ENCODE data around the gene SPACA6.

SPACA6 gene

GRCh38 chr19:51715850-51716249, 22.7 kb downstream of the SPACA6 start:
- peaks cover 11 to 14% of the 10 kb centered on the region in 2 donors for H3K27me3 ChIP-seq (ENCODE audit: control insufficient read depth in 1 of 2, insufficient read depth in 2 of 2, low read length in 2 of 2)
- H3K27ac ChIP-seq (ENCODE audit: low read depth, low read length) = no peak overlapping the region
- H3K36me3 ChIP-seq (ENCODE audit: control insufficient read depth in 1 of 2, insufficient read depth in 2 of 2, low read length in 2 of 2) = no peaks in the 10 kb centered on the region
- H3K9me3 ChIP-seq (ENCODE audit: control insufficient read depth in 1 of 2, low read length in 2 of 2) = no peaks in the 10 kb centered on the region
- H3K9ac ChIP-seq (ENCODE audit: low read depth in 1 of 2, low read length in 2 of 2) = no peak overlapping the region
- no peaks in the 10 kb centered on the region for H3K4me1 ChIP-seq (ENCODE audit: control insufficient read depth in 1 of 2, insufficient read depth in 2 of 2, low read length in 2 of 2)
- H3K4me3 ChIP-seq (ENCODE audit: low read depth in 1 of 2, low read length in 2 of 2) = no peak overlapping the region

- H3K4me1 ChIP-seq (ENCODE audit: control insufficient read depth in 1 of 2, insufficient read depth in 2 of 2, low read length in 2 of 2) = no peaks in the 10 kb centered on the region
- H3K27ac ChIP-seq (ENCODE audit: low read depth, low read length) = no peak overlapping the region
- no peaks in the 10 kb centered on the region for H3K36me3 ChIP-seq (ENCODE audit: control insufficient read depth in 1 of 2, insufficient read depth in 2 of 2, low read length in 2 of 2)
- H3K9ac ChIP-seq (ENCODE audit: low read depth in 1 of 2, low read length in 2 of 2) = no peak overlapping the region
- no peaks in the 10 kb centered on the region for H3K9me3 ChIP-seq (ENCODE audit: control insufficient read depth in 1 of 2, low read length in 2 of 2)
- no peak overlapping the region for H3K4me3 ChIP-seq (ENCODE audit: low read depth in 1 of 2, low read length in 2 of 2)
- peaks cover 11 to 16% of the 10 kb centered on the region in 2 donors for H3K27me3 ChIP-seq (ENCODE audit: control insufficient read depth in 1 of 2, insufficient read depth in 2 of 2, low read length in 2 of 2)
These were observed 23.8 kb downstream of the SPACA6 start for GRCh38 chr19:51716925-51717324.

DNA sequence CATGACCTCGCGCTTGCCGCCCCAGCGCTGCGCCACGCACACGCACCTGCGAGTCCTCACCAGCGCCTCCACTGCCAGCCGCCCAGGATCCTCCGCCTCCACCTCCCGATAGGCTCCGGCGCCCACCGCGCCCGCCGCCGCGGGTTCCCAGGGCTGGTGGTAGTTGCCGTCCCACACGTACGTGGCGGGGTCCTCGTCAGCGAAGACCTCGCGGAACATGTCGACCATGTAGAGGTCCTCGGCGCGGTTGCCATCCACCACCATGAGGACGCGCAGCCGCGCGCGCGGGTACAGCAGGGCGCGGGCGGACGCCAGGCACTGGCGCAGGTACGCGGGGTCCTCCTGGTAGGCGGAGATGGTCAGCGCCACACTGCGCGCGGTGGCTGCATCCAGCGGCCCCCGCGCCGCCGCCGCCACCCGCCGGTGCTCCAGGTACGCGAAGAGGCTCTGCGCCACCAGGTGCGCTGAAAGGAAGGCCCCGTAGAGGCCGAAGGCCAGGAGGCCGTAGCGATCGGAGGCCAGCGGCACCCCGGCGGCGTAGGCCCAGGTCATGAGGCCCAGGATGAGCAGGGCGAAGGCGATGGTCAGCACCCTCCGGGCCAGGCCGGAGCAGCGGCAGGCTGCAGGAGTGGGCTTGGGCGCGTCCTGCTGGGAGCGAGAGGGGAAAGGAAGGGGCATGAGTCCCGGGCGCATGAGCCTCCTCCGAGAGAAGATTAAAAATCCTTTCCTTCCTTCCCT, 26.3 kb downstream of the SPACA6 start:
- Histone ChIP-seq H3K27ac (ENCODE audit: low read depth, low read length) (no peak overlapping the region), H3K27me3 (ENCODE audit: control insufficient read depth in 1 of 2, insufficient read depth in 2 of 2, low read length in 2 of 2) (peaks cover 11 to 16% of the 10 kb centered on the region in 2 donors), H3K9ac (ENCODE audit: low read depth in 1 of 2, low read length in 2 of 2) (no peak overlapping the region), H3K36me3 (ENCODE audit: control insufficient read depth in 1 of 2, insufficient read depth in 2 of 2, low read length in 2 of 2) (no peaks in the 10 kb centered on the region), H3K4me3 (ENCODE audit: low read depth in 1 of 2, low read length in 2 of 2) (no peak overlapping the region), H3K9me3 (ENCODE audit: control insufficient read depth in 1 of 2, low read length in 2 of 2) (no peaks in the 10 kb centered on the region), H3K4me1 (ENCODE audit: control insufficient read depth in 1 of 2, insufficient read depth in 2 of 2, low read length in 2 of 2) (no peaks in the 10 kb centered on the region)

- H3K4me3 ChIP-seq (ENCODE audit: low read depth in 1 of 2, low read length in 2 of 2) = no peak overlapping the region
- H3K4me1 ChIP-seq (ENCODE audit: control insufficient read depth in 1 of 2, insufficient read depth in 2 of 2, low read length in 2 of 2) = no peaks in the 10 kb centered on the region
- no peak overlapping the region for H3K27ac ChIP-seq (ENCODE audit: low read depth, low read length)
- H3K36me3 ChIP-seq (ENCODE audit: control insufficient read depth in 1 of 2, insufficient read depth in 2 of 2, low read length in 2 of 2) = no peaks in the 10 kb centered on the region
- no peak overlapping the region for H3K9ac ChIP-seq (ENCODE audit: low read depth in 1 of 2, low read length in 2 of 2)
- no peaks in the 10 kb centered on the region for H3K9me3 ChIP-seq (ENCODE audit: control insufficient read depth in 1 of 2, low read length in 2 of 2)
- H3K27me3 ChIP-seq (ENCODE audit: control insufficient read depth in 1 of 2, insufficient read depth in 2 of 2, low read length in 2 of 2) = peaks cover 11 to 16% of the 10 kb centered on the region in 2 donors
These were observed 28.8 kb downstream of the SPACA6 start for GRCh38 chr19:51721905-51722304.

- Histone ChIP-seq H3K9ac (ENCODE audit: low read depth in 1 of 2, low read length in 2 of 2) (no peak overlapping the region), H3K9me3 (ENCODE audit: control insufficient read depth in 1 of 2, low read length in 2 of 2) (no peaks in the 10 kb centered on the region), H3K27ac (ENCODE audit: low read depth, low read length) (no peak overlapping the region), H3K4me3 (ENCODE audit: low read depth in 1 of 2, low read length in 2 of 2) (no peak overlapping the region), H3K27me3 (ENCODE audit: control insufficient read depth in 1 of 2, insufficient read depth in 2 of 2, low read length in 2 of 2) (peaks cover 15 to 16% of the 10 kb centered on the region in 2 donors), H3K36me3 (ENCODE audit: control insufficient read depth in 1 of 2, insufficient read depth in 2 of 2, low read length in 2 of 2) (no peaks in the 10 kb centered on the region), H3K4me1 (ENCODE audit: control insufficient read depth in 1 of 2, insufficient read depth in 2 of 2, low read length in 2 of 2) (no peaks in the 10 kb centered on the region)
These were observed 29.4 kb downstream of the SPACA6 start for GRCh38 chr19:51722492-51722891.

DNA sequence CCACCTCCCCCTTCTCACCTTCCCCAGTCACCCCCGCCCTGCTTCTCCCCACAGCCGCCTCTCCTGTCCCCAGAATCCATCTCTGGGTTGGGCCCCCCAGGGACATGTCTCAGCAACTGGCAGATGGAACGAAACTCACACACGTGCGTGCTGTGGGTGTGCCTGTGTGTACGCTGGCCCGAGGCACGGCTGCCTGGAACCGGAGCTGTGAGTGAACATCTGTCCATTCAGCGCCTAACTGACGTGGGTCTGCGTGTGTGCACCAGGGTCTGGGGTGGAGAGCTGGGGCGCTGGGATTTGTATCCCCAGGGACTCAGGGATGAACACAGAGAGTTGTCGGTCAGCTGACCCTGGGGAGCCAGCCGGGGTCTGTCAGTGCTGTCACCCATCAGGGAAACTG, 31.4 kb downstream of the SPACA6 start:
- H3K9me3 ChIP-seq (ENCODE audit: control insufficient read depth in 1 of 2, low read length in 2 of 2) = no peaks in the 10 kb centered on the region
- H3K9ac ChIP-seq (ENCODE audit: low read depth in 1 of 2, low read length in 2 of 2) = no peak overlapping the region
- H3K27me3 ChIP-seq (ENCODE audit: control insufficient read depth in 1 of 2, insufficient read depth in 2 of 2, low read length in 2 of 2) = peaks cover 6 to 7% of the 10 kb centered on the region in 2 donors
- no peak overlapping the region for H3K4me3 ChIP-seq (ENCODE audit: low read depth in 1 of 2, low read length in 2 of 2)
- no peaks in the 10 kb centered on the region for H3K36me3 ChIP-seq (ENCODE audit: control insufficient read depth in 1 of 2, insufficient read depth in 2 of 2, low read length in 2 of 2)
- no peaks in the 10 kb centered on the region for H3K4me1 ChIP-seq (ENCODE audit: control insufficient read depth in 1 of 2, insufficient read depth in 2 of 2, low read length in 2 of 2)
- no peak overlapping the region for H3K27ac ChIP-seq (ENCODE audit: low read depth, low read length)

DNA sequence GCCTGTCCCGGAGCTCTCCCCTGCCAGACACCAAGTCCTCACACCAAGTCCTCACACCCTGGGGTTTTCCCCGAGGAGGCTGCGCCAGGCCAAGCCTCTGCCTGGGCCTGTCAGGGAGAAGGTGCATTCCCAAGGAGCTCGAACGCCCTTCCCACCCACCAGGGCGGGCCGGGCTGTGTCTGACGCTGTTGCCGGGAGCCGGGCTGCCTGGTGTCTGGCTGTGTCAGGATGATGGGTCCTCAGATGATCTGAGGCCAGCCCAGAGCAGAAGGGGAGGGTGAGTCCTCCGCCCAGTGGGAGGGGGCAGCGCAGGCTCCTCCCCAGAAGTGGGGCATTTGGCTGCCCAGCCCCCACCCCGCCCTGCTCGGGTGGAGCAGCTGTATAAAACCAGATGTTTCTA, 32.9 kb downstream of the SPACA6 start:
- Histone ChIP-seq H3K9me3 (ENCODE audit: control insufficient read depth in 1 of 2, low read length in 2 of 2) (peaks cover 0 to 3% of the 10 kb centered on the region in 2 donors), H3K9ac (ENCODE audit: low read depth in 1 of 2, low read length in 2 of 2) (no peak overlapping the region), H3K4me1 (ENCODE audit: control insufficient read depth in 1 of 2, insufficient read depth in 2 of 2, low read length in 2 of 2) (no peaks in the 10 kb centered on the region), H3K36me3 (ENCODE audit: control insufficient read depth in 1 of 2, insufficient read depth in 2 of 2, low read length in 2 of 2) (no peaks in the 10 kb centered on the region), H3K27ac (ENCODE audit: low read depth, low read length) (no peak overlapping the region), H3K27me3 (ENCODE audit: control insufficient read depth in 1 of 2, insufficient read depth in 2 of 2, low read length in 2 of 2) (peaks cover under 1 to 4% of the 10 kb centered on the region in 2 donors), H3K4me3 (ENCODE audit: low read depth in 1 of 2, low read length in 2 of 2) (no peak overlapping the region)

GRCh38 chr19:51727349-51727880, 34.3 kb downstream of the SPACA6 start:
- Histone ChIP-seq H3K4me3 (ENCODE audit: low read depth in 1 of 2, low read length in 2 of 2) (no peak overlapping the region), H3K9me3 (ENCODE audit: control insufficient read depth in 1 of 2, low read length in 2 of 2) (peaks cover 0 to 3% of the 10 kb centered on the region in 2 donors), H3K27ac (ENCODE audit: low read depth, low read length) (no peak overlapping the region), H3K36me3 (ENCODE audit: control insufficient read depth in 1 of 2, insufficient read depth in 2 of 2, low read length in 2 of 2) (no peaks in the 10 kb centered on the region), H3K4me1 (ENCODE audit: control insufficient read depth in 1 of 2, insufficient read depth in 2 of 2, low read length in 2 of 2) (no peaks in the 10 kb centered on the region), H3K9ac (ENCODE audit: low read depth in 1 of 2, low read length in 2 of 2) (no peak overlapping the region), H3K27me3 (ENCODE audit: control insufficient read depth in 1 of 2, insufficient read depth in 2 of 2, low read length in 2 of 2) (peaks cover 0 to 4% of the 10 kb centered on the region in 2 donors)

GRCh38 chr19:51729781-51730180, 36.7 kb downstream of the SPACA6 start:
- Histone ChIP-seq H3K9me3 (ENCODE audit: control insufficient read depth in 1 of 2, low read length in 2 of 2) (peaks cover 0 to 3% of the 10 kb centered on the region in 2 donors), H3K27ac (ENCODE audit: low read depth, low read length) (no peak overlapping the region), H3K4me1 (ENCODE audit: control insufficient read depth in 1 of 2, insufficient read depth in 2 of 2, low read length in 2 of 2) (no peaks in the 10 kb centered on the region), H3K9ac (ENCODE audit: low read depth in 1 of 2, low read length in 2 of 2) (no peak overlapping the region), H3K36me3 (ENCODE audit: control insufficient read depth in 1 of 2, insufficient read depth in 2 of 2, low read length in 2 of 2) (no peaks in the 10 kb centered on the region), H3K27me3 (ENCODE audit: control insufficient read depth in 1 of 2, insufficient read depth in 2 of 2, low read length in 2 of 2) (peaks cover 0 to 4% of the 10 kb centered on the region in 2 donors), H3K4me3 (ENCODE audit: low read depth in 1 of 2, low read length in 2 of 2) (no peak overlapping the region)

GRCh38 chr19:51733742-51734522, 40.8 kb downstream of the SPACA6 start:
- Histone ChIP-seq H3K27ac (ENCODE audit: low read depth, low read length) (no peak overlapping the region), H3K36me3 (ENCODE audit: control insufficient read depth in 1 of 2, insufficient read depth in 2 of 2, low read length in 2 of 2) (no peaks in the 10 kb centered on the region), H3K4me1 (ENCODE audit: control insufficient read depth in 1 of 2, insufficient read depth in 2 of 2, low read length in 2 of 2) (no peaks in the 10 kb centered on the region), H3K27me3 (ENCODE audit: control insufficient read depth in 1 of 2, insufficient read depth in 2 of 2, low read length in 2 of 2) (no peaks in the 10 kb centered on the region), H3K9me3 (ENCODE audit: control insufficient read depth in 1 of 2, low read length in 2 of 2) (peaks cover 0 to 3% of the 10 kb centered on the region in 2 donors), H3K9ac (ENCODE audit: low read depth in 1 of 2, low read length in 2 of 2) (no peak overlapping the region), H3K4me3 (ENCODE audit: low read depth in 1 of 2, low read length in 2 of 2) (no peak overlapping the region)
